ENCODE results near the gene NAV3. TPM values are rescaled to one million over a fixed set of nuclear protein-coding genes. Genes with fewer than 3 reads are reported as not detected.

Gene NAV3
- total RNA-seq, 1 experiment from 2014 or later, result 3.0 TPM

DNA sequence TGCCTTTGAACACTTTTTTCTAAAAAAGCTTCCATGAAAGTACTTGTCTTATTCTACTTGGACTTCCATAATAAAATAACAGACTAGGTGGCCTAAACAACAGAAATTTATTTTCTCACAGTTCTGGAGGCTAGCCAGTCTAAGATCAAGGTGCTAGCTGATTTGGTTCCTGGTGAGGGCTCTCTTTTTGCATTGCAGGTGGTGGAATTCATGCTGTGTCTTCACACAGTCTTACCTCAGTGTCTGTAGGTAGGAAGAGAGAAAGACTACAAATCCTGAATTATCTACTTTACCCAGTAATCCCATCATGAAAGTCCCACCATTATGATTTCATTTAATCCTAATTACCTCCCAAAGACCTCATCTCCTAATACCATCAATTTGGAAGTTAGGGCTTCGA lies 356.0 kb downstream of the NAV3 start:
- Histone ChIP-seq H2BK12ac (ENCODE audit: insufficient read length, low read depth, low read length) (no peak overlapping the region), H3K56ac (ENCODE audit: insufficient read length, low read depth, low read length) (no peak overlapping the region), H3K27ac (ENCODE audit: insufficient read length, low read depth, low read length) (no peak overlapping the region), H3K79me1 (ENCODE audit: insufficient read depth, low read depth, low read length, poor library complexity, severe bottlenecking) (no peaks in the 10 kb centered on the region), H3K4me2 (ENCODE audit: insufficient read depth, insufficient read length, low read length) (no peak overlapping the region), H3K9me3 (ENCODE audit: control insufficient read depth, low read depth, low read length) (no peaks in the 10 kb centered on the region), H3K14ac (ENCODE audit: insufficient read depth, low read length) (no peak overlapping the region), H4K20me1 (ENCODE audit: control insufficient read depth, insufficient read depth, insufficient read length) (no peaks in the 10 kb centered on the region), H3K23me2 (ENCODE audit: insufficient read length, low read depth, low read length, poor library complexity, severe bottlenecking) (no peaks in the 10 kb centered on the region), H2BK15ac (ENCODE audit: low read depth, low read length) (no peak overlapping the region), H3K18ac (ENCODE audit: insufficient read length, low read depth, low read length) (no peak overlapping the region), H3K79me2 (ENCODE audit: insufficient read depth, low read length) (no peaks in the 10 kb centered on the region), H2AK5ac (ENCODE audit: insufficient read length, low read length) (no peak overlapping the region), H2AFZ (ENCODE audit: low read length) (no peak overlapping the region), H3K23ac (ENCODE audit: insufficient read length, low read depth, low read length) (no peak overlapping the region), H2BK120ac (ENCODE audit: low read depth, low read length, poor library complexity, severe bottlenecking) (no peak overlapping the region), H3K9ac (ENCODE audit: extremely low read depth, insufficient read length, low read length) (no peak overlapping the region), H3T11ph (ENCODE audit: low read length) (no peak overlapping the region), H3K4me1 (ENCODE audit: insufficient read depth, low read length) (no peaks in the 10 kb centered on the region; the same call in 1 of the 2 replicates), H4K8ac (replicated peaks; ENCODE audit: insufficient read length, low read depth, low read length) (no peak overlapping the region), H3K27me3 (ENCODE audit: insufficient read depth, low read length) (no peaks in the 10 kb centered on the region), H2BK5ac (ENCODE audit: insufficient read length, low read length) (no peak overlapping the region), H4K5ac (ENCODE audit: insufficient read length, low read depth, low read length) (no peak overlapping the region), H2BK20ac (ENCODE audit: low read depth, low read length, poor library complexity, severe bottlenecking) (no peak overlapping the region), H3K4ac (ENCODE audit: low read depth, low read length) (no peak overlapping the region), H4K91ac (ENCODE audit: insufficient read length, low read depth, low read length) (no peak overlapping the region)
- DNase-seq, result no peak
- Mint-ChIP-seq H3K9me3 (no peaks in the 10 kb centered on the region), H3K36me3 (ENCODE audit: insufficient read depth in 1 of 3, low read depth in 3 of 3) (no peaks in the 10 kb centered on the region), H3K4me1 (peaks cover 16 to 19% of the 10 kb centered on the region in 2 experiments), H3K27ac (no peak overlapping the region), H3K27me3 (ENCODE audit: low read depth) (no peaks in the 10 kb centered on the region), H3K4me3 (no peak overlapping the region)
- TF ChIP-seq, protein P1, sequence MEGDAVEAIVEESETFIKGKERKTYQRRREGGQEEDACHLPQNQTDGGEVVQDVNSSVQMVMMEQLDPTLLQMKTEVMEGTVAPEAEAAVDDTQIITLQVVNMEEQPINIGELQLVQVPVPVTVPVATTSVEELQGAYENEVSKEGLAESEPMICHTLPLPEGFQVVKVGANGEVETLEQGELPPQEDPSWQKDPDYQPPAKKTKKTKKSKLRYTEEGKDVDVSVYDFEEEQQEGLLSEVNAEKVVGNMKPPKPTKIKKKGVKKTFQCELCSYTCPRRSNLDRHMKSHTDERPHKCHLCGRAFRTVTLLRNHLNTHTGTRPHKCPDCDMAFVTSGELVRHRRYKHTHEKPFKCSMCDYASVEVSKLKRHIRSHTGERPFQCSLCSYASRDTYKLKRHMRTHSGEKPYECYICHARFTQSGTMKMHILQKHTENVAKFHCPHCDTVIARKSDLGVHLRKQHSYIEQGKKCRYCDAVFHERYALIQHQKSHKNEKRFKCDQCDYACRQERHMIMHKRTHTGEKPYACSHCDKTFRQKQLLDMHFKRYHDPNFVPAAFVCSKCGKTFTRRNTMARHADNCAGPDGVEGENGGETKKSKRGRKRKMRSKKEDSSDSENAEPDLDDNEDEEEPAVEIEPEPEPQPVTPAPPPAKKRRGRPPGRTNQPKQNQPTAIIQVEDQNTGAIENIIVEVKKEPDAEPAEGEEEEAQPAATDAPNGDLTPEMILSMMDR (conservative IDR thresholded peaks at IDR 0.05), result no peak
- no CpG with 5 or more reads among the region's 1 CpG for WGBS (ENCODE audit: extremely low coverage, insufficient read length, low lambda C conversion rate)
